ENCODE data around the gene FNTB. TPM values are rescaled to one million over a fixed set of nuclear protein-coding genes. Genes with fewer than 3 reads are reported as not detected.

The FNTB gene
- total RNA-seq, 1 experiment from 2014 or later = 15.9 TPM

DNA sequence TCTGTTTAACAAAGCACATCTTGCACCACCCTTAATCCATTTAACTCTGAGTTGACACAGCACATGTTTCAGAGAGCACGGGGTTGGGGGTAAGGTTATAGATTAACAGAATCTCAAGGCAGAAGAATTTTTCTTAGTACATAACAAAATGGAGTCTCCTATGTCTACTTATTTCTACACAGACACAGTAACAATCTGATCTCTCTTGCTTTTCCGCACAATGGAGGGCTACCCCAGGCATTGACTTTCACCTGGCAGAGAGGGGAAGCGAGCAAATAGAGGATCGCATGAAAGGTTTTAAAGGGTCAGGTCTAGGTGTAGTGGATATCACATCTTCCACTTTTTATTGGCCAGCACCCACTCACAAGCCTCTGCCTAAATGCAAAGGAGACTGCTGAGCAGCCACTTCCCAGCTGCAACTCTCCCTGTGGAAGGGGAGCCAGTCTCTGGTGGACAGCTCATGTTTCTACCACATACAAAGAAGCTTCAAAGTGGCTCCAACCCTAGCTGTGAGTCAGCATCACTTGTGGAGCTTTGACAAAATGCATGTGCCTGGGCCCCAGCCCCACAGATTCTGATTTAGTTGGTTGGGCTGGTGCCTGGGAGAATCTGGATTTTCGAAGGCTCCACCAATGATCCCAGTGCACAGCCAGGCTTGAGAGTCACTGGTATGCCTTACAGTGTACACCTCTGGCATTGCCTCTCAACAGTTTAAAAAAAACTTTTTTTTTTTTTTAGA, 7.2 kb upstream of the FNTB start:
- peak; percentile 47 for DNase-seq (ENCODE audit: low spot score)

DNA sequence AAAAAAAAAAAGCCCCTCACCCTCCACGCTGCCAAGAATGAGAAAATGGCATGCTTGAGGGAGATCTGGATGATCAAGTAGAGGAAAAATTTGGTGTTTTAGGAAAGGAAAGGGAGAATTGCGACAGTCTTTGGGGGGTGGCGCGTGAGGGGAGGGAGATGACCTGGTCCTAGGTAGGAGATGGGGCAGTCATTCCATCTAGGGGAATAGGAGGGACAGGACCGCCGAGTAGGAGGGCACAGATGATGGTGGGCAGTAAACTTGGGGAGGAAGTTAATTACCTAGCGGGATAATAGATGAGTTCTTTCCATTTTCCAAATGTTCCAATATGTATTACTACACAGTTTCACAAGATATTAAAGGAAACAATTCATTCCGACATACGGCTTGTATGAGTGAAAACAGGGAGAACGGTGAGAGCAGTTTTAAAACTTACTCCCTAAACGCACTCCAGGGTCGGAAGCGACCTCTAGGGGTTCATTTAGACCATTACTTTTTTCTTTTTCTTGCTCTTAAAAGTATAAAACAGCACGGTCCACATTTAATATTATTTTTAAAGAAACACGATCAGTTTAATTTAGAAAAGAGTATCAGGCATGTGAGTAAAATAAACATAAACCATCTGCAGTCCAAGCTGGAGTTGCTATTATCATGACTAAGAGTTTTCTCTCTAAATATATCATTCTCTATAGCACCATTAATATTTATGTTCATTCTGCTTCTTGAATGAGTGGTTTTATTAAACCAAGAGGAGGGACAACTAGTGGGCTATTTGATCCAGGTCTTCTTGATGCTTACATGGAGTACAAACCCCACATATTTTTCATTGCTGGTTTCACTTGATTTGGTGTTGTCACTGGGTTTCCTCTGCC, 3.0 kb upstream of the FNTB start:
- DNase-seq (ENCODE audit: low spot score) = no peak

DNA sequence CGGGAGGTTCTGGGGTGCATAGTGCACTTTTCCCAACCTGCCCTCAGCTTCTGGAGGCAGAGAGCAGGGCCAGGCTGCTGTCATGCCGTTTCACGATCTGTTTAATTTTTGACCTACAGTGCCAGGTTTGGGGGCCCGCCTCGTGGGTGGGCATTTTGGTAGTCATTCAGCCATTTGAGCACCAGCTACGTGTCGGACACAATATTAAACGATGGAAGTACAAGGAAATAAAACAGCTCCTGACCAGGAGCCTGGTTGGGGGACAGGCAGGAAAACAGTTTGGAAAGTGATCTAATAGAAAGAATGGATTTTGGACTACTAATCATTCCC, 708 bp downstream of the FNTB start:
- DNase-seq (ENCODE audit: low spot score) = no peak

DNA sequence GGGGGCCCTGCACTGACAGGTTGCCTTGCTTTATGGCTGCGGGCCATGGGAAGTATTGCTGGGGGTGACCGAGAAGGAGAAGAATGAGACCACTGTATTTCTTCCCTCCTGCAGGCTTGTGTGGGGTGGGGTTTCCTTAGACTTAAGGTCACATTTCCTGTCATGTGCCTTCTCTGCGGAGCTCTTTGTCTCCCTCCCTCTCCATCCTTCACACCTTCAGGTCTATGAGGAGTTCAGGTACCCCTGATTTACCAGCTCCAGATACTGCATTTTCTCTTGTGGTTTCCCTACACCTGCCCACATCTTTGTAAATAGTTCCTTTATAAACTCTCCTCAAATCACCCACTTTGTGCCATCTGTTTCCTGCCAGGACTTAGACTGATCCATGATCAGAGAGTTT, 3.6 kb downstream of the FNTB start:
- no peak for DNase-seq (ENCODE audit: low spot score)

DNA sequence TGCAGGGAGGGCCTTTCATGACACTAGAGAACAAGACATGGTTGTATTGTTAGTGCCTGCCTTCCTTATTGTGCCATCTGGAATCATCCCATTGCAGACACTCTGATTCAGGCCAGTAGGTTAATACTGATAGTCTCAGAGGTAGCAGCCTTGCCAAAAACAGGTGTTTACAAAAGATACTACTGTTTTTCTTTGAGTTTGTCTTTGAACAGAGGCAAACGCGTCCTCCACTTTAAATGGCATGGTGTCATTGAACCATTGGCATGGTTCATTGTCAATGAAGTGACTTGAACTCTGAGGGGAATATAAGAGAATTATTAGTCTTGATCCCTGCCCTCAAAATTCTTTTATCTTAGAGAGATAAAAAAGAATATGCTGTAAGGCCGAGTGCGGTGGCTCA, 4.2 kb downstream of the FNTB start:
- no peak for DNase-seq (ENCODE audit: low spot score)

DNA sequence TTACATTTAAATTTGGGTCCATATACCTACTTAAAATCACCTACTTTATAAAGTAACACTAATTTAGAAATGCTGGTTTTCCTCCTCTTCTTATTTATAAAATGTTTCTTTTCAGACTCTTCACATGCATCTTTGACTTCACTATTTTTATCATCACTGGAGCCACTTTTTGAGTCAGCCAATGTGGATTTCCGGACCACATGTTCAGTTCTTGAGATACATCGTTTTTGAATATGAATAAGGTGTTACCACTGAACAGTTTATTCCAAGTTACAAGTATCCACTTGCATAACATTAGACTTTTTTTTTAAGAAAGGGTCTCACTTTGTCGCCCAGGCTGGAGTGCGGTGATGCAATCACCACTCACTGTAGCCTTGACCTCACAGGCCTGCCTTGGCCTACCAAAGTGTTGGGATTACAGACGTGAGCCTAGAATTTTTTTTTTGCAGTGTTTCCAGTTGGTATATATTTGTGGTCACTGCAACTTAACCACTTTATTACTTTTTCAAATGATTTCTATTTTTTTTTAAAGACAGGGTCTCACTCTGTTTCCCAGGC, 5.7 kb downstream of the FNTB start:
- no peak for DNase-seq (ENCODE audit: low spot score)

DNA sequence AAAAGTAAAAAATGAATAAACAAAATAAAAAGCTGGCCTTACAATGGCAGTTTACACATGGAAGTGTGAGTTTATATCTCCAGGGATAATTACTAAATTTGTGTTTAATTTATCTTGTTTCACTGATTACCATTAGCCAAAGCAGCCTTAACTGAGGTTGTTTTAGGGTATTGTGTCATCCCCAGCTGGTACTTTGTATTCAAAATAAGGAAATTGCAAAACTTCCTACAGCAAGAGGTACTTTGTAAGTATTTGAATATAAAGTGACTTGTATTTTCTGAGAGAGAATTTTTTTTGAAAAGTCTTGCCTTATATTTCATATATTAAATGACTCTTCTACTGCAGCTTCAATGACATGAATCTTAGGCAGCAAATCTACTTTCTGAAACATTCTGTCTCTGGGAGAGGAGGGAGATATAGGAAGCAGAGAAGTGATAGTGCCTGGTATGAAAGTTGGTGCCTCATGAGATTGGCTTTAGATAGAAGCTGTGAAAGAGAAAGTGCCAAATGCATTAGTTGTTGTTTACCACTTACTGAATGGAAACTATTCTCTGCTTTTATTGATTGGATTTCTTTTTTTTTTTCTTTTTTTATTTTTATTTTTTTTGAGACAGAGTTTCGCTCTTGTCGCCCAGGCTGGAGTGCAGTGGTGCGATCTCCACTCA, 6.7 kb downstream of the FNTB start:
- no peak for DNase-seq (ENCODE audit: low spot score)

DNA sequence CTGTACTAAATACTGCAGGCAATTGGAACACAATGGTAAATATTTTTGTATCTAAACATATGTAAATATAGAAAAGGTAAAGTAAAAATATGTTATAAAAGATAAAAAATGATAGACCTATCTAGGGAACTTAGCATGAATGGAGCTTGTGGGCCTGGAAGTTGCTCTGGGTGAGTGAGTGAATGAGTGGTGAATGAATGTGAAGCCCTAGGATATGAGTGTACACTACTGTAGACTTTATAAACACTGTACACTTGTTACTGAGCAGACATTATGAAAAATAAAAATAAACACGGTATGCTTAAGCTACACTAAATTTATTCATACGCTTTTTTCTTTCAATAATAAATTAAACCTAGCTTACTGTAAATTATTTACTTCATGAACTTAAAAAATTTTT, 7.8 kb downstream of the FNTB start:
- DNase-seq (ENCODE audit: low spot score) = no peak

DNA sequence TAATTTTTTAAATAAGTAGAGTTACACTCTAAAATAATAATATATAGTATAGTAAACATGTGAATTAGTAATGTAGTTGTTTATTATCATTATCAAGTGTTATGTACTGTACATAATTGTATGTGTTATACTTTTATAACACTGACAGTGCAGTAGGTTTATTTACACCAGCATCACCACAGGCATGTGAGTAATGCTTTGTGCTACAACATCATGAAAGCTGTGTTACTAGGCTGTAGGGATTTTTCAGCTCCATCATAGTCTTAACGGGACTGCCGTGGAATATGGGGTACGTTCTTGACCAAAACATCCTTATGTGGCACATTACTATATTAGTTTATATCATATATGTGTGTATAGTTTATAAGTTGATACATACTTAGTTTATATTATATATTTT, 8.6 kb downstream of the FNTB start:
- DNase-seq (ENCODE audit: low spot score) = no peak

DNA sequence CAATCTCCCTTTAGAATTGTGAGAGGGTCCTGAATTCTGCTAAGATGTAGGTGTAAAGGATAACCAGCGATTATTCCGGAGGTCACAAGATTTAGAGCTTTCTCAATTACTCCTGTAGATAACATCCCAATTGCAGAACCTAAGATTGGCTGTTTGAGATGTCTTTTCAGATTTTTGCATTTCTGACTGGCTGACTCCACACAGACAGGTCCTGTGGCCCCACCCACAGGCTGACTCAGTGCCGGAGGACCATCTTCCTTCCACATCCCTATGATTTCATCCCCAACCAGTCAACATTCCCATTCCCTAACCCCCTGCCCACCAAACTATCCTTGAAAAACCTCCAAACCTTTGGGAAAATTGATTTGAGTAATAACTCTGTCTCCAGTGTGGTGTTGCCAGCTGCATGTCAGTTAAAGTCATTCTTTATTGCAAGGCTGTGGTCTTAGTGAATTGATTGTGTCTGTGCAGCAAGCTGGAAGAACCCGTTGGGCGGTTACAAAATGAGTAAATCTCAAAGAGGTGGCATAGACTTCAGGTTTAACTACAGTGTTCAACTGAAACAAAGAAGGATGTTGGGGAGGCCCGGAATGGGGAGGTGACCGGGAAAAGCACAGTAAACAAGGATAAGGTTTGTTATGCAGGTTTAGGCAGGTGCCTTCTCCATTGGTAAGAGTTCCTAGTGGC, 10.6 kb downstream of the FNTB start:
- no peak for DNase-seq (ENCODE audit: low spot score)

DNA sequence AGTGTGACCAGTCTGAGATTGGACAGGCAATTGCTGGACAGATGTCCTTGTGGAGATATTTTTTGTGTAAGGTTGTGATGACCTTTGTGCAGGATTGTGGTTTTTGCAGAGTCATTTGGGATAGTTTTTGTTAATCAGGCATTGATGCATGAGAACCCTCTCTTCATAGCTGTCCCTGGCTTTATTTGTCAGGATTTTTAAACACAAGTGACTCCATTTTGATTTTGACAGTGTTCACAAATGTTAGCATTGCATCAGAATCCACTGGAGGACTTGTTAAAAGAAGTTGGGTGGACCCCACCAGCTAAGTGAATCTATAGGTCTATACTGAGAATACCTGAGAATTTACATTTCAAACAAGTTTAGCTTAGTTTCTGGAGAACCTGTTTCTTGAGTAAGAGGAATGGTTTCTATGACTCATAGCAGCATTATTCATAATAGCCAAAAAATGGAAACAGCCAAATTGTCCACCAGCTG, 11.8 kb downstream of the FNTB start:
- no peak for DNase-seq (ENCODE audit: low spot score)

DNA sequence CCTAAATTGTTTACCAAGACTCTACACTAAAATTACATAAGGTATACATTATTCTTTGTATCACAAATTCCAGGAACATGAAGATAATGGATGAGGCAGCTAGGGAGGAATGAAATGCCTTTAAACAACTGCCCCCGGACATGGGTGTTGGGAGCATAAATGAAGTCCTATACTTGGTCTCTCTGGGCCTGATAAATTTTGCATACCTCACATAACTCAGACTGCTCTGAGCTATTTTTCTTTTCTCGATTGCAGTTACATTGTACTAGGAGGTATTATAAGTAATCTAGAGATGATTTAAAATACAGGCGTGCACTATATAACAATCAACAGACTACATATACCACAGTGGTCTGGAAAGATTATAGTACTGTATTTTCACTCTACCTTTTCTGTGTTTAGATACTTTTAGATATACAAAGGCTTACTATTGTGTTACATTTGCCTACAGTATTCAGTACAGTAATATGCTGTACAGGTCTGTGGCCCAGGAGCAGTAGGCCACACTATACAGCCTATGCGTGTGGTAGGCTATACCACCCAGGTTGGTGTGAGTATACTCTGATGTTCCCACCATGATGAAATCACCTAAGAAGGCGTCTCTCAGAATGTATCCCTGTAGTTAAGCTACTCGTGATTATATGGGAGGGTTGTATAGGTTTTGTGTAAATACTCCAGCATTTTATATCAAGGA, 14.3 kb downstream of the FNTB start:
- DNase-seq (ENCODE audit: low spot score) = no peak

DNA sequence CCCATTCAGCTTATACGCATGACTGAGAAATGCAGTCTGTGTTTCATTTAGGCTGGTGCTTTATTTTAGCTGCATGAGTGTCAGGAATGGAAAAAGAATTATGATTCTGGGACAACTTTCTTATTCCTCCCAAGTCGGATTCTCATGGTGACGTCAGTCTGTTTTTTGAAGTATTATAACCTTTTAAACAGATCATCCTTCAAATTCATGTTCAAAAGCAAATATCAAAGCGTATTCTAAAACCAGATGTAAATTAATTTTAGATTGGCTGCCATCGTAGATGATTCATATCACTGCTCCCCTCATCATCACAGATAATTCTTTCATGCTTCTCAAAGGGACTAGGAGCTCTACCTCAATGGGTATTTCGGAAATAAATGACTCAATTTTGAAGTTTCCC, 15.0 kb downstream of the FNTB start:
- no peak for DNase-seq (ENCODE audit: low spot score)

DNA sequence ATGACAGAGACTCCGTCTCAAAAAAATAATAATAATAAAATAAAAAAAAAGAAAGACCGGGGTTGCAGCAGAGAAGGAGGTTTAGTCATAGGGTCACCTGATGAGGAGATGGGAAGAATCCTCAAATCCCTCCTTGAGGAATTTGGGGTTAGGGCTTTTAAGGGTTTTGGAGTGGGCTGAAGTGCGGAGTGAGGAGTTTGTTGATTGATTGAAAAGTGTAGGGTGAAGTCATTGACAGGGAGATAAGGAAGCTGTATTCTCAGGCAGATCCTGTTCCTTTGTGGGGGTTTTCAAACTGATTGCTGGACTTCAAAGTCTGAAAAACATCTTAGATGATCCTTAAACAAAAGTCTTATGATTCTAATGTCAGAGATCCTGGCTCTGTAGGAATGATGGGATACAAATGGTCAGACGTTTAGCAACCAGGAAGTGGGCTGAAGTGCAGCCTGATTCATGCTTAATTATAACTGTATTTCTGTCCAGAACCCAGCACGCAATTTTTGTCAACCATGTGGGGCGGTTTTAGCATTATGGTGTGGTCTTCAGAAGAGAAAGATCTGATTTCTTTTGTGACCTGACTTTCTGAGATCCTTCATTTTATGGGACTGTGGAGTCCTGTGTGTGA, 16.0 kb downstream of the FNTB start:
- DNase-seq (ENCODE audit: low spot score) = no peak

DNA sequence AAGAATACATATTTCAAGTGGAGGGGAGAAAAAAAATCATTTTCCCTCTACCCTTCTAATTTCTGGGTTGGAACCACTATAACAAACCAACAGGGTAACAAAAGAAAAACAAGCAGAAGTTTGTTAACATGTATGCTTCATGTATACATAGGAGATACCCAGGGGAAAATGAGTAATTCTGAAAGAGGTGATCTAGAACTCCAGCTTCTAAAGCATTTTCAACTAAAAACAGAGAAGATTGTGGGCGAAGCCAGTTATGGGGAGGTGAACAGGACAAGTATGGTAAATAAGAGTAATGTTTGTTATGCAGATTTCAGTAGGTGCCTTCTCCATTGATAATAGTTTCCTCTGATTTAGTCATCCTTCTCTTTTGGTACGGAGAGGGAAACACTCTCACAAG, 16.7 kb downstream of the FNTB start:
- DNase-seq (ENCODE audit: low spot score) = no peak

DNA sequence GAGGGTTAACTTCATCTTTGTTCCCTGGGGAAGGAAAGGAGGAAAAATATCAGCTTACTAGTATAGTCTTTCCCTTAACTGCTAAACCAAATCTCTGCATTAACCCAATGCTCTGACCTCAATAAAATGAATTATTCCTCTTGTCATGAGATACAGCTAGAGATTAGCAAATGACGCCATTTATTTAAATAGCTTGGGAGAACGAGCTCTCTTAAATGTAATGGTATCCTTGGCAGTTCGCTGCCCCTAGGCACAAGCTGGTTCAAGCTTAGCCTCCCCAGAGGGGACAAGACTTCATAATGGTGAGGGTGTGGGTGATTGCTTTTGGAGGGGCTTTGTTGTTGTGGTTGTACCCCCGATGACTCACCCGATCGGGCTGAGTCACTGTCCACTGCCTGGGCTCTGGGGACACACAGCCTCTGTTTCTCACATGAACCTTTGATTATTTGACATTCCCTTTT, 19.6 kb downstream of the FNTB start:
- peak; percentile 22 for DNase-seq (ENCODE audit: low spot score)

DNA sequence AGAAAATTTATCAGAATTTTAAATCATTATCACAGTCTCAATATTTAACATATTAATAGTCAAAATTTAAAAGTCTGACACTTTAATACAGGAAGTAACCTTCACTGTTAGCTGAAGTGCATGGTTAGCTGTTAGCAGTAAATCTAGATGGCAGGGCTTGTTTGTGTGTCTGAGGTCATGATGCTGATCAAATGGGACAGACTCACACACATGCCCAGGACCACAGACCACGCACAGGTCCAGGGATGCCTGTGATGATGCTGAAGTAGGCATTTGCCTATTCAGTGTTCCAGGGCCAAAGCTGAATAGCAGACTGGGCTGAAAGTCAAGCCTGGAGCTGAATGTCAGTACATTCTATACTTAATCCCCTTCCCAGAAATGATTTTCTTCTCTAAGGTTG, 20.5 kb downstream of the FNTB start:
- DNase-seq (ENCODE audit: low spot score) = no peak

DNA sequence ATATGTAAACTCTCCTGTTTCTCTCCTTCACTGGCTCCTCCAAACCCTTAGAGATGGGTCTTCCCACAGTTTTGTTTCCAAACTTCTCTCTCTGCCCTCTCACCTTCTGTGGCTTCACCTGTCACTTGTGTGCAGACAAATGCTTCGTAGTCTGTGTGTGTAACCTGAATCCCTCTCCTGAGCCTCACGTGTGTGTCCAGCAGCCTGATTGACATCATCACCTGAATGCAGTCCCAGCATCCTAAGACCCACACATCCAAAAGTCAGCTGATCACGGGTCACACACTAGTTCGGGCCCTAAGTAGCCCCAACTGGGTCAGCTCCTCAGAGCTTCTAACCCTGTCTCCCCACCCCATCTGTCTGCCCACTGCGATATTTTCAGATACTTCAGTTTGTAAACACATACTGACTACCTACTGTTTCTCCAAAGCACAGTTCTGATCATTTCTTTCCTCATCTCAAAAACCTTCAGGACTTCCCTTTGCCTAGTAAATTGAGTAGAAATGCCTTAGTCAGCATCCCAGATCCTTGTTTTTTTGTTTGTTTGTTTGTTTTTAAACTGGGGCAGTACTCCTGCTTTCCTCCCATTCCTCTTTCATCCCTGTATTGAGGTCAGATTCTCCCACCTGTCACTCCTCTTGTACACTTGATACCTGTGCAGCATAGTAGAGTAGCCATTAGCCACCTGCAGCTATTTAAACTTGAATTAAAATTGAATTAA, 23.7 kb downstream of the FNTB start:
- DNase-seq (ENCODE audit: low spot score) = no peak

DNA sequence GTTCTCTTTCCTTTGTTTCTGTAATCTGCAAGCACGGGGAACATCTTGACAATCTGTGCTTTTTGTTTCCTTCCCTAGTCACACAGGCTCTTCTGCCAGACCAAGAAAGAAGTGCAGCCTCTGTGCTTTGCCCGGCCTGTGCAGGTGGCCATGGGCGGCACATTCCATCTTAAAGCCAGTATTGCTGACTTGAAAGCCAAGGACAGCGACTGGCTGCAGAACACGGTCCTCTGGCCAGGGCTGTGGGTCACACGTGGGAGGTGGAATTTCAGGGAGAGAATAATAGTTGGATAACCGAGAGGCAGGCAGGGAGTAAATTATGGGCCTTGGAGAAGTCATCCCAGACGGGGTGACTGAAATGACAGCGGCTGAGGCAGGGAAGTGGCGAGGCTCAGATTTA, 24.8 kb downstream of the FNTB start:
- DNase-seq (ENCODE audit: low spot score) = no peak

DNA sequence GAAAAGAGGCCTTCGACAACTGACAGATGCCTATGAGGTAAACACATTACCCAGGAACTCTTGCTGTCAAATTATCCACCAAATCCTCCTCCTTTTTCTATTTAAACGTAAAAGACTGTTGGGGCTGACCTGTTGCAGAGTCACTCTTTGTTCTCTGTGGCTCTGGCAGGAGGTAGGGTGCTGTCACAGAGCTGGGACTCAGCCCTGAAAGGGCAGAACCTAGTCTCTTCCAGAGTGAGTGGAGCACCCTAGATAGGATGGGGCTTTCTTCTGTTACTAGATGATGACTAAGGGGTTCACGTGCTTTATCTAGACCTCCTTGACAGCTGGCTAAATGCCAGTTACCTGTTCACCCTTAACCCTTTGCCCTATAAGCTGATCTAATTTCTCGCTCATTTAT, 25.7 kb downstream of the FNTB start:
- DNase-seq (ENCODE audit: low spot score) = no peak
